Colonic mucosa (tissue), 4 donors: Measurements from ENCODE around the gene KLK12. TPM values are rescaled to one million over a fixed set of nuclear protein-coding genes. Genes with fewer than 3 reads are reported as not detected.

Source experiments
- DNase-seq: peaks from one replicate; pipeline ENCODE4 v3.0.0-alpha.2; 2020
- H3K27ac ChIP-seq: fragments of 200-600 bp; one replicate; pipeline ENCODE4 v1.8.0; 2021
- H3K27me3 ChIP-seq: fragments of 200-600 bp; one replicate; pipeline ENCODE4 v1.8.0; 2021
- H3K36me3 ChIP-seq: fragments of 200-600 bp; one replicate; pipeline ENCODE4 v1.8.0; 2021
- H3K4me1 ChIP-seq: fragments of 200-600 bp; one replicate; pipeline ENCODE4 v1.8.0; 2021; ENCODE audit warnings: mild to moderate bottlenecking
- H3K4me3 ChIP-seq: fragments of 200-600 bp; one replicate; pipeline ENCODE4 v1.8.0; 2021
- H3K9ac ChIP-seq, 2 donors: one replicate each; pipeline ENCODE4 v1.7.0; 2013; ENCODE audit warnings: control low read depth in 2 of 2, low read depth in 2 of 2, low read length in 2 of 2
- H3K9me3 ChIP-seq: fragments of 200-600 bp; one replicate; pipeline ENCODE4 v1.8.0; 2021
- CTCF ChIP-seq: fragments of 200-600 bp; IDR thresholded peaks from one replicate; pipeline ENCODE4 v1.8.0; 2022; ENCODE audit warnings: antibody characterized with exemption, mild to moderate bottlenecking
- intact Hi-C: fragments of 100-400 bp; cut with DNase I; formaldehyde crosslinking; loops from one replicate; pipeline ENCODE4 v1.14.1; 2022
- total RNA-seq, 2 donors: library from RNA; stranded (reverse); fragmentation: NEBNext Ultra II Directional in 1 of 2; extraction: Animal tissue kit (Norgen Biotek cat#: 25700) in 1 of 2; gene quantifications; one replicate each; pipeline ENCODE4 v1.2.1, GENCODE V29; 2021
- donor health status: healthy.
- donor health status: DM: no; HTN: no; CAD: no.
- donor health status: DM: no; HTN: no; CAD: no.

Gene KLK12
- total RNA-seq, 2 donors from 2014 or later, result 0.64 to 1.4 TPM

GRCh38 chr19:51016798-51017683, 17.8 kb downstream of the KLK12 start:
- Histone ChIP-seq H3K27ac (no peak overlapping the region), H3K9ac (no peak overlapping the region)
- intact Hi-C loops, result no loop called here

GRCh38 chr19:51015691-51016267, 19.0 kb downstream of the KLK12 start:
- Histone ChIP-seq H3K9ac (no peak overlapping the region), H3K4me1 (peaks cover 7% of the 10 kb centered on the region), H3K9me3 (no peaks in the 10 kb centered on the region), H3K36me3 (no peaks in the 10 kb centered on the region), H3K27ac (no peak overlapping the region), H3K27me3 (peaks cover 26% of the 10 kb centered on the region), H3K4me3 (no peak overlapping the region)
- no peak for TF ChIP-seq CTCF
- no peak for DNase-seq
- intact Hi-C loops, result no loop called here

More at GRCh38 chr19:51016798-51017683, 17.8 kb downstream of the KLK12 start:
- H3K4me1 ChIP-seq, result peaks cover 7% of the 10 kb centered on the region
- TF ChIP-seq CTCF, result peak; percentile 59
- H3K9me3 ChIP-seq, result no peaks in the 10 kb centered on the region
- no peak overlapping the region for H3K4me3 ChIP-seq
- peaks cover 26% of the 10 kb centered on the region for H3K27me3 ChIP-seq
- no peaks in the 10 kb centered on the region for H3K36me3 ChIP-seq
- no peak for DNase-seq

GRCh38 chr19:51014242-51014641, 20.6 kb downstream of the KLK12 start:
- H3K27ac ChIP-seq, result no peak overlapping the region
- TF ChIP-seq CTCF, result no peak
- no peak overlapping the region for H3K9ac ChIP-seq
- no peak for DNase-seq
- H3K27me3 ChIP-seq, result peaks cover 23% of the 10 kb centered on the region
- intact Hi-C loops, result no loop called here
- H3K9me3 ChIP-seq, result no peaks in the 10 kb centered on the region
- H3K4me3 ChIP-seq, result no peak overlapping the region
- no peaks in the 10 kb centered on the region for H3K36me3 ChIP-seq
- peaks cover 4% of the 10 kb centered on the region for H3K4me1 ChIP-seq

- intact Hi-C loops, result no loop called here
- no peak for DNase-seq
- Histone ChIP-seq H3K27ac (no peak overlapping the region), H3K27me3 (peaks cover 7% of the 10 kb centered on the region), H3K9me3 (no peaks in the 10 kb centered on the region), H3K9ac (no peak overlapping the region), H3K4me1 (no peaks in the 10 kb centered on the region), H3K36me3 (no peaks in the 10 kb centered on the region), H3K4me3 (no peak overlapping the region)
- no peak for TF ChIP-seq CTCF
These were observed 22.1 kb downstream of the KLK12 start for GRCh38 chr19:51012661-51013190.

- no peak overlapping the region for H3K4me3 ChIP-seq
- H3K27me3 ChIP-seq, result no peaks in the 10 kb centered on the region
- TF ChIP-seq CTCF, result no peak
- H3K9ac ChIP-seq, result no peak overlapping the region
- H3K4me1 ChIP-seq, result no peaks in the 10 kb centered on the region
- intact Hi-C loops, result no loop called here
- no peak for DNase-seq
- no peak overlapping the region for H3K27ac ChIP-seq
- no peaks in the 10 kb centered on the region for H3K36me3 ChIP-seq
- H3K9me3 ChIP-seq, result no peaks in the 10 kb centered on the region
These were observed 24.6 kb downstream of the KLK12 start for GRCh38 chr19:51010066-51010795.
